ENCODE results near the gene LPCAT3.

The LPCAT3 gene

DNA sequence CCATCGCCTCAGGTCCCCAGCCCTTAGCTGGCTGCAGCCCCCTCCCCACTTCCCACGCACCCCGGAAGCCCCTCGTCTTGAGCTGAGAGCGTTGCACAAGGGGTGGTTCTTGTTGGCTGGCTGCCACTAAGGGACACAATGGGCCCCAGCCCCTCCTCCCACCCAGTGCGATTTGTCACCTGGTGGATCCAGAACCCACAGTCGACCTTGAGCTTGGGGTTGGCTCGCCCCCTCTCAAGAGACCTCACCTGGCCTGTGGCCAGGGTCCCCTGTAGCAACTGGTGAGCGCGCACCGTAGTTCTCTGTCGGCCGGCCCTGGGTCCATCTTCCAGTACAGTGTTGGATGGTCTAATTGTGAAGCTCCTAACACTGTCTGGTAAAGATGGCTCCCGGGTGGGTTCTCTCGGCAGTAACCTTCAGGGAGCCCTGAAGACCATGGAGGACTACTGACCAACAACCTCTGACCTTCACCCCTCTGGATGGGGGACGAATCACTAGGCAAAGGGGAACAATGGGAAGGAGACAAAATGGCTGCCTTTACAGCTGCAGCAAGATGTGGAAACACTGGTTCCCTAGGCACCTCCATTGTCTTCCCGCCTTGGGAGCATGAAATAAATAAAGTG lies 54.4 kb downstream of the LPCAT3 start:
- DNase-seq (ENCODE audit: low spot score), result no peak

DNA sequence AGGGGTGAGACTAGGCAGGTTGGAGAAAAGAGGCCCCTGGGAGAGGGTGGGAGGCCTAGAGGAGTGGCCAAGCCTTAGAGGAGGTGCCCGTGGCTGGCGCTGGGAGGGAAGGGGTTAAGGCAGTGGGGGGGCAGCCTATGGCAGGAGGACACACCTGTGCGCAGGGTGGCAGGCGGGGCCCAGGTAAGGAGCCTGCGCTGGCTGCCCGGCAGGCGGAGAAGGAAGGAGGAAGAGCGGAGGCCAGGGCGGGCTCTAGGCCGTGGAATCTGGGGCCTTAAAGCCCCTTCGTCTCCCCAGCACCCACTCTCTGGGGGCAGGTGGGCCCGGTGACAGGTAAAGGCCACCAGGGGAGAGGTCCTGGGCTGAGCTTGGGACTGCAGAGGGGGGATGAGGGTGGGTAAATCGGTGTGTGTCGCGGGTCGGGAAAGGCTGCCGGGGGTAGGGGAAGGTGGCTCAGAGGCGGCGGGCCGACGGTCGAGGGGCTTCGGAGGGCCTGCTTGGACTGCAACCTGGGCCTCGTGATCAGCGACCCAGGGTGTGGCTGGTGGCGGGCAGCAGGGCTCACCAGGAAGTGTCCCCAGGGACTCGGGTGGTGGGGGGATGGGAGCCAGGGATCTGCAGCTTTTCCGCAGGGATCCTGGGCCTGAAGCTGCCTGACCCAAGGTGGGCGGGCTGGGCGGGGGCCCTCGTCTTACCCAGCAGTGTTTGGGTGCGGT lies 55.1 kb downstream of the LPCAT3 start:
- DNase-seq (ENCODE audit: low spot score), result no peak

DNA sequence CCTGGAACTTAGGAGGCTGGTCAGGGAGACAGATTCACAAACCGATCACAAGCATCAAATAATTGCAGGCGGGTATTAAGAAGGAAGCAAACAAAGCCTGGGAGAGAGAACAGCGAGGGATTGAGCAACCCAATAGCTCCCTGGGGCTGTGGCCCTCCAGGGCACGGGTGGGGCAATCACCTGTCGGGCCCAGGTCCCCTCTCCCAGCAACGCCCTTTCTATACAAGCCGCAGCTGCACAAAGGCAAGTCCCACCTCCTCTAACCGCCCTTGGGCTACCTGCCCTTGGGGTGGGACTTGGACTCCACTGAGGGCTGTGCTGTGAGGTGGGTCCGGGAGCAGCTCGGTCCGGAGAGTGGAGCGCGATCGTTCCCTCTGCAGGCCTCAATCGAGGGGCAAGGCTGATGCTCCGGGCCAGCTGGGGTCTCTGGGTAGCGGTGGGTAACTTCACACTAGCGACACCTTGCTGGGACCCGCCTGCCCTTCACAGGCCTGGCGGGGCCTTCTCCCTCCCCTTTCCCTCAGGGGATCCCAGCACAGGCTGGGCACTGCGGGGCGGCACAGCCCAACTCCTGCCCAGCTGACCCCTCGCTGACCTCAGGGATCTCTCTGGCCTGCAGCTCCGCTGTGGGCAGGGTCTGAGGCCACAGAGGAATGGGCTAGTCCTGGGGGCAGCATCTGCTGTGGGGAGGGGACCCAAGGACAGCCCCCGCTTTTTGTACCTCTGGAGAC lies 55.8 kb downstream of the LPCAT3 start:
- no peak for DNase-seq (ENCODE audit: low spot score)

DNA sequence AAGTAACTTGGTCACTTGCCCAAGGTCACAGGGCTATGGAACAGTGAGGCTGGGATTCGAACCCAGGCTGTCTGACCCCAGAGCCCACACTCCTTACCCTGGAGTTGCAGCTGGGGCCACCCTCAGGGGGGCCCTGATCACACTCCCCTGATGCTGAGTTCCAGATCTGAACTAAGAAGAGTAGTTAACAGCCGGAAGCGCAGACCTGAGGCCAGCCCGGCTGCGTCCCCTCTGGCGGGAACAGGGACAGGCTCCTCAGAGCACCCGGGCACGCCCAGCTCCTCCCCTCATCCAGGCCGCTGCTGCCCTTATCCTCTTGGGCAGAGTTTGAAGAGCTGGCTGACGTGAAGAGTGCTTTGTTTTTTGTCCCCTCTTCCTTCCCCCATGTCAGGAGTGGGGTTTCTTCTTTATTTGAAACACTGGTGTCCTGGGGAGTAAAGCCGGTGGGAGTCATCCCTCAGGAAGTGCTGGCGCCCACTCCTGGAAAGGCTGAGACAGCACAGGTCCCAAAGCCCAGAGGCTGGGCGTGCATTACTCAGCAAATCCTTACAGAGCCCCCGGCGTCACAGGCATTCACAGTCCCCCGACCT lies 56.5 kb downstream of the LPCAT3 start:
- no peak for DNase-seq (ENCODE audit: low spot score)

DNA sequence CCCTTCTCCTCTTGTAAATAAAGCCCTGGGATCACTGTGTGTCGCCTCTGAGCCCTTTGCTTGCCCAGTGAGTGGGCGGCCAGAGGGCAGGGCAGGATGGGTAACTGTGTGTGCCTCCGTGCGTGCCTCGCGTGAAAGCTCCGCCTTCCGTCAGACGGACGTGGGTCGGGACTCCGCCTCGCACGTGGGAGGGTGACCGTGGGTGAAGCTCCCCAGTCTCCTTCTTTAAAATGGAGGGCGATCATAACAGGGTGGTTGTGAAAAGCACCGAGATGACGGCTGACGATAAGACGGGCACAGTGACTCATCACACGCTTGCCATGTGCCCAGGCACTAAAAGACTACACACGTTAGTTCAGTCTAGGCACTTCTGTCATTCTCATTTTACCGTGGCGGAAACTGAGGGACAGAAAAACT lies 57.0 kb downstream of the LPCAT3 start:
- DNase-seq (ENCODE audit: low spot score), result no peak

DNA sequence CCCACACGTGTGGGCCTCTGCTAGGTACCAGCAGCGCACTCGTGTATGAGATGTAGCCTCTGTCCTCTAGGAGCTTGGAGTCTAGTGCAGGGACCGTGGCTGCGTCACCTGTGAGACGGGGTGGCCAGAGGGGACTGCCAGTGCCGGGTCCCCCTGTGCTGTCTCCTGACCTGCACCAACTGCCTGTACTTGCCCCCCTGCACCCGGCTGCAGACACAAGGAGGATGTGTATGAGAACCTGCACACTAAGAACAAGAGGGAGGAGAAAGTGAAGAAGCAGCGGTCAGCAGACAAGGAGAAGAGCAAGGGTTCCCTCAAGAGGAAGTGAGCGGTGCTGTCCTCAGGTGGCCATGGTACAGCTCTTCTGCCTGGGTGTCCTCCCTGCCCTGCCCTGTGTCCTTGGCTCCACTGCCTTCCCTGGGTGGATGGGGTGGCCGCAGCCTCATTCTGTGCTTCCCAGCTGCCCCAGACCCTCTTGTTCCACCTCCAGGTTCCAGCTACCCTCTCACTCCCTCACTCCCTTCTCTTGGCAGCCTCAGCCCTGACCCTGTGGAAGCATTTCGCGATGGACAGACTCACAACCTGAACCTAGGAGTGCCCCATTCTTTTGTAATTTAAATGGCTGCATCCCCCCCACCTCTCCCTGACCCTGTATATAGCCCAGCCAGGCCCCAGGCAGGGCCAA lies 57.5 kb downstream of the LPCAT3 start:
- no peak for DNase-seq (ENCODE audit: low spot score)

DNA sequence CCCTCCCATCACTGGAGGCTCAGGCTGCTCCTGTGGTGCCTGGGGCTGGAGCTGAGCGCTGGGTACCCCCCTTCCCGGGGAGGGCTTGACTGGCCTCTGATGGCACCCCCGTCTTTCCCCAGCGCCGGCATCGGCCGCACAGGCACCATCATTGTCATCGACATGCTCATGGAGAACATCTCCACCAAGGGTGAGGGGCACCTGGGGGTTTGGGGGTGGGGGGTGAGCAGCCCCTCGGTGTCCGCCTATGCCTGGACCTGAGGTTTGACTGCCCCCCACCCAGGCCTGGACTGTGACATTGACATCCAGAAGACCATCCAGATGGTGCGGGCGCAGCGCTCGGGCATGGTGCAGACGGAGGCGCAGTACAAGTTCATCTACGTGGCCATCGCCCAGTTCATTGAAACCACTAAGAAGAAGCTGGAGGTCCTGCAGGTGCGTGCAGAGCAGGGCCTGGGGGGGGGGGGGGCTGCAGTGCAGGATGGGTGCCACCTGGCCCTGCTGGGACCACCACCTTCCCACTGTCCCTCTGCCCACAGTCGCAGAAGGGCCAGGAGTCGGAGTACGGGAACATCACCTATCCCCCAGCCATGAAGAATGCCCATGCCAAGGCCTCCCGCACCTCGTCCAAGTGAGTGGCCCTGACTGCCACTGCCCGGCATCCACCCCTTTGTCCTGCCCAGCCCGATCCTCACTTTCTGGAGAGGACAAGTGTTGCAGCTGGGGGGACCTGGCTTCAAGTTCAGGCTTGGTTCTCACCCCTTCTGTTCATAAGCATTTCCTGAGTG lies 58.3 kb downstream of the LPCAT3 start:
- DNase-seq (ENCODE audit: low spot score), result no peak

DNA sequence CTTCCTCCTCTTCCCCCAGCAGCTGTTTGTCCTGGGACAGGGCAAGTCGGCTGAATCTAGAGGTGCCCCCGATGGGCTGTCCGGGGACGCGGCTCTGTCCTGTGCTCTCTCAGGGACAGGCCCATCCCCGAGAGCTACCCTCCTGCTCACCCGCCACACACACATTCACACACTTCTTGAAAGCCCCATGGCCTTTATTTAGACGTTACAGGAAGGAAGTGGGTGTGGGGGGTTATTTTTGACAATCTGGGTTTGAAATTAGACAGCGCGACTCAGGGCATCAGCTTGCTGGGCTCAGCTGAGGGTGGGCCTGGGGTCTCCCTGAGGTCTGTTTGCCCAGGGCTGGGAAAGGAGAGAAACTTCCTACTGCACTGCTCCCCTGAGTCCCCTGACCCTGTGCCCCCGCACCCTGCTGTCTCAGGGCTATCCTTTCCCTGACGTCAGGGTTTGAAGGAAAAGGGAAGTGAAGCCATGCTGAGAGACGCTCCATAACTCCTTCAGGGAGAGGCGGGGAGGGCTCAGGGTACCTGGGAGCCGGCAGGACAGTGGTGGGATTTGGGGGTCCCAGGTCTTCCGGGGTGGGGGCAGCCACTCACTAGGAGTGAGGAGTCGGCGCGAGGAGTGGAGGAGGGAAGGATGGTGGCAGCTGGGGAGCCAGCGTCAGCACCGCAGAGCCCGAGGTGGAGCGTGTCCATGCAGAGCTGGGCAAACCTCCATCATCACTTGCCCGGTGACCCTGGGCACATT lies 59.0 kb downstream of the LPCAT3 start:
- DNase-seq (ENCODE audit: low spot score), result no peak

DNA sequence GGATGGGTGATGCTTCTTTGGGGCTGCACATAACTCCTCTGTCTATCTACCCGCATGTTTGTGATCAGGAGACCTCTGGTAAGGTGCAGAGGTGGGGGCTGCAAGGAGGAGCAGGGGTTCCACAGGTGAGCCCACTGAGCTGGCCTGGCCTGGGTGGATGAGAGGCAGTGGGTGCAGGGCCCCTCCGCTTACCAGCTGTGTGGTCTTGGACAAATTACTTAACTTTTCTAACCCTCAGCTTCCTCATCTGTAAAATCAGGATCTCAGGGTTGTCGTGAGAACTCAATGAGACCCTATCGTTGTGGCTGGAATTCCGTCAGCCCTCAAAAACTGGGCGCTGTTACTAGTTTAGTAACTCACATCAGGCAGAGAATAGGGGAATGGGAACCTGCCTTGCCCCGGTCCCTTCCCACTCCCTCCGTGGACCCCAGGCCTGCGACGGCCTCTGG lies 59.6 kb downstream of the LPCAT3 start:
- no peak for DNase-seq (ENCODE audit: low spot score)

DNA sequence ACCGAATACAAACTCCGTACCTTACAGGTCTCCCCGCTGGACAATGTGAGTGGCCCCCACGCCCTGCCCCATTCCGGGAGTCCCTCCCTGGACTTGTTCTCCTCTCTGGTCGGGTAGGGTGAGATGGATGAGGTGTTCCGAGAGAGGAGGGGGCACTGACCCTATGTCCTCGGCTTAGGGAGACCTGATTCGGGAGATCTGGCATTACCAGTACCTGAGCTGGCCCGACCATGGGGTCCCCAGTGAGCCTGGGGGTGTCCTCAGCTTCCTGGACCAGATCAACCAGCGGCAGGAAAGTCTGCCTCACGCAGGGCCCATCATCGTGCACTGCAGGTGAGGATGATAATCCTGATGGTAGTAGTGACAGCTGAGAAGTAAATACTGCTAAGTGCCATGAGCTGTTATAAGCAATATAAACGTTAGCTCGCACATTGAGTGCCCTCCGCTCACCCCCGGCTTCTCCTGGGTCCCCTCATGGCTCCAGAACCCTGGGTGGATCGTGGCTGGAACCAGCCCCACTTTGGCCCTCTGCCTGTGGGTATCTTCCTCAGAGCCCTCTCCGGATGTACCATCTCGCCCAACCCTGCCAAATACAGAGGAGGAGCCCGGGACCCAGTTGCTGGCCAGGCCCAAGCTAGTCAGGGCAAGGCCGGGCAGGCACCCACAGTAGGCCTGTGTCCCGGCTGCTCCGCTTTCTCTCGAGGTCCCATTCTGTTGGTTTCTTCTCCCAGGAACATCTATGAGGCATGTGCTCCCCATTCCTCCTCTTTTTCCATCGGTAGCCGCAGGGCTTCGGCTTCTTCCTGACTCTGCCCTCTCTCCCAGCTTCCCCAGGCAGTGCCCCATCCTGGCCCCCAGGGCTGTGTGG lies 60.3 kb downstream of the LPCAT3 start:
- no peak for DNase-seq (ENCODE audit: low spot score)

DNA sequence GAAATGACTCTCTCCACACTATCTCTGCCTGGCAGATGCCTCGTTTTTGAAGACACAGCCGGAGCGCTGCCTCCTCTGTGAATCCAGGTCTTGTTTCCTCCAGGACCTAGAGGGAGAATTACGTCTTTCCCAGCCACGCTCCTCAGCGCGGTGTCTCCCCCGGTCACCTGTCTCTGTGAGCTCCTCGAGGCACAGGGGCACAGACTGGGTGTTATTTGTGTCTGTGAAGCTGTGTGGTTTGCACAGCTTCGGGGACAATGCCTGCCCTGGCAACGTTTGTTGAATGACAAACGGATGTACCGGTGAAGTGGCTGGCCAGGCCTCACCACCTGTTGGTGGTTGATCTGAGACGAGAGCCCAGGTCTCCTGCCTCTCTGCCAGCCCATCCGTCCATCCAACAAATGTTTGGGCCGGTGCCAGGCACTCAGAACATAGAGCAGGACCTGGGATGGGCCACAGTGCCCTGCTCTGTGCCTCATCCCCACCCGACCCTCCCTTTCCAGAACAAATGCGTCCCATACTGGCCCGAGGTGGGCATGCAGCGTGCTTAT lies 61.0 kb downstream of the LPCAT3 start:
- DNase-seq (ENCODE audit: low spot score), result no peak

DNA sequence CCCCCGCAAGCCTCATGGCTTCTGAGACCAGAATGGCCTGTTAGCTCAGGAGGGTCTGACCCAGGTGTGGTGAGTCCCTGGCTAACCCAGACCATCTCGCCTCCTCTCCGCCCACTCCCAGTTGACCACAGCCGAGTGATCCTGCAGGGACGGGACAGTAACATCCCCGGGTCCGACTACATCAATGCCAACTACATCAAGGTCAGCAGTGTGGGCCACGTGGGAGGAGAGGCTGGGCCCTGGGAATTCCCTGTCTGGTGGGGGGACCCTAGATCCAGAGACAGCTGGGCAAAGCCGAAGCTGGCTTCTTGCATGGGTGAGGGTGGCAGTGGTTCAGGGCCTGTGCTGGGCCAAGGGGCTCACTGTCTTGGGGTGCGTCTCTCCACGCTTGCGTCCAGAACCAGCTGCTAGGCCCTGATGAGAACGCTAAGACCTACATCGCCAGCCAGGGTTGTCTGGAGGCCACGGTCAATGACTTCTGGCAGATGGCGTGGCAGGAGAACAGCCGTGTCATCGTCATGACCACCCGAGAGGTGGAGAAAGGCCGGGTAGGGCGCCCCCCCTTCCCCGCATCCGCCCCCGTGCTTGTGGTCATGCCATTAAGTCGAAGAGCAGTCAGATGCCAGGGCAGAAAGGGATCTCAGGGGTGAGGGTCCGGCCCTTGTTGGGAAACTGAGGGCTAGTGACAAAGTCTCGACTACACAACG lies 62.1 kb downstream of the LPCAT3 start:
- no peak for DNase-seq (ENCODE audit: low spot score)

DNA sequence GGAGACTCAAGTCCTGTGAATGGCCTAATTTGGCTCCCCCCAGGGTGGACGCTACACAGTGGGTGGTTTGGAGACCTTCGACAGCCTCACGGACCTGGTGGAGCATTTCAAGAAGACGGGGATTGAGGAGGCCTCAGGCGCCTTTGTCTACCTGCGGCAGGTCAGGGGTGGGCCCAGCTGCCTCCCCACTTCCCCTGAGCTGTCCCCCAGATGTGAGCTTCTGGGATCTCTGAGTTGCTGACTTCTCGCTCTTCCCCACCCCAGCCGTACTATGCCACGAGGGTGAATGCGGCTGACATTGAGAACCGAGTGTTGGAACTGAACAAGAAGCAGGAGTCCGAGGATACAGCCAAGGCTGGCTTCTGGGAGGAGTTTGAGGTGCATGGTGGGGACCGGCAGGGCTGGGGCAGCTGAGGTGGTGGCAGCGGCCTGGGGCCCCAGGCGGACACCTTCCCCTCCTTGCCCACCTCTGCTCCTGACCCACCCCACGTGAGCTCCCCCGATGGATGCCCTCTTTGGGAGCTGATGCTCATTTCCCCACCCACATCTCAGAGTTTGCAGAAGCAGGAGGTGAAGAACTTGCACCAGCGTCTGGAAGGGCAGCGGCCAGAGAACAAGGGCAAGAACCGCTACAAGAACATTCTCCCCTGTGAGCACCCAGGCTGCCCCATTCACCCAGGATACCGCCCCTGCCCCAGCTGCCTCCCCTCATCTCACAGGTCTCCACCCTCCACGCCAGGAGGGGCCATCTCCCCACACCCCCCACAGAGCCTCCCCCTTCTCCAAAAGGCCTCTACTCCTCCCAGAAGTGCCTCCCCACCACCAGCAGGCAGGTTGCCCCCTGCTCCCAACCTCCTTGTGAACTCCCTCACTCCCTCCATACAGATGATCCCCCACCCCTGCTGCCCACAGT lies 62.9 kb downstream of the LPCAT3 start:
- DNase-seq (ENCODE audit: low spot score), result no peak

DNA sequence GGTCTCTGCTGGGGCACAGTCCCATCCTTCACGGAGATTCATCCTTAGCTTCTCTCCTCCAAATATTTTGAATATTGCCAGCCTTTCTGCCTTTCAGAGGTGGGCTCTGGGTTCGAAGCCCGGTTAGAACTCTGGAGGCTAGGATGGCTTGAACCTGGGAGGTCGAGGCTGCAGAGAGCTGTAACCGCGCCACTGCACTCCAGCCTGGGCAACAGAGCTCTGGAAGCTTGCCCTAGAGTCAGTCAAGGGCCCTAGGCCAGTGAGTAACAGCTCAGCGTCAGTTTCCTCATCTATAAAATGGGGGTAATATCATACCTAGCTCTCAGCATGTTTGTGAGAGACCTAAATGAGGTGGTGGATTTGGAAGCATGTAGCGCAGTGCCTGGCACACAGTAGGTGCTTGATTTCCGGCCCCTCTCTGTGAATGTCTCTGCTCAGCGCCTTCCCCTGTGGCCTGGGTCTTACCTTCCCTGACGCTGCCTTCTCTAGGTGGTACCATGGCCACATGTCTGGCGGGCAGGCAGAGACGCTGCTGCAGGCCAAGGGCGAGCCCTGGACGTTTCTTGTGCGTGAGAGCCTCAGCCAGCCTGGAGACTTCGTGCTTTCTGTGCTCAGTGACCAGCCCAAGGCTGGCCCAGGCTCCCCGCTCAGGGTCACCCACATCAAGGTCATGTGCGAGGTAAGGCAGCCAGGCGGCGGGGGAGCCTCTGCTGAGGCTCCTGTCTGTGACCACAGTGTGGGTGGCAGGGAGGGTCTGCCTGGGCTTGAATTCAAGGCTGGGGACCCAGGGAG lies 63.8 kb downstream of the LPCAT3 start:
- DNase-seq (ENCODE audit: low spot score), result no peak

DNA sequence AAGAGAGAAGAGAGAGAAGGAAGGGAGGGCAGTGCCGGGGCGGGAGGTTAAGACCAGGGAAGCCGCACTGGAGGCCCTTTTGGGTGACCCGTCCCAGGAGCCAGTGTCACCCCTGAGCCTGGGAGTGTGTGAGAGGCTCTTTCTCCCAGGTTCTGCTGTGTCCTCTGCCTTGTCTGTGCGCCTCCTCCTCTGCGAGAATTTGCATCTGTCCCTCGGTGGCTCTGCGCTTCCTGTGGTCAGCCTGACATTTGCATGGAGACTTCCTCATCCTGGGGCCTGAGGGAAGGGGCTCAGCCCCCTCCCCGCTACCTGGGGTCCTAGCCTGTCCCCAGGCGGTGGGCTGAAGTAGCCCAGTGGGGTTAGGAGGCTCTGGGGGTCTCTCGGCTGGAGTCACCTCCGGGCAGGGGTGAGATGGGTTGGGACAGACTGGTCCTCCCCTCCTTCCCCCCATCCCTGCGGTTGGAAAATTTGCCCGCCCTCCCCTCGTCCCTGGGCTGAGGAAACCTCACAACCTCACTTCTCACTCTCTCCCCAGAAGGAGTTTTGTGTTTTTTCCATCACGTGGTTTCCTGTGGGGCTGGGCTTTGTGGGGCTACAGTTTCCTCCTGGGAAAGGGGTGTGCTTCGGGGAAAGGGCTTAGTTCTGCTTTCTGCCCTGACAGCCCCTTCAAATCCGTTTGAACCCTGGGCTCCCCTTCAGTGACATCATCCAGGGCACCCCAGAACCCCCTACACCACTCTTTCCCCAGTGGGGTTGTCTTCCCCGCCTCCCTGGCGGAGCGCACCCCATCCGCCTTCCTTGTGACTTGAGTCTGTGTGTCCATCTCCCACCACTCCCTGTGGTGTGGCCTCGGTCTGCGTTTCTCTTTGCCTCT lies 64.6 kb downstream of the LPCAT3 start:
- DNase-seq (ENCODE audit: low spot score), result no peak
